Ovary (tissue), 3 donors: ENCODE measurements around the gene KIF4A.

Experiments used
- CTCF ChIP-seq, 3 donors: fragments of 450-650 bp in 2 of 3; fragments of 200-600 bp in 1 of 3; IDR thresholded peaks; one replicate each; pipeline versions ENCODE4 v1.5.1 to v1.8.0; 2016 to 2022; ENCODE audit warnings: antibody characterized with exemption in 3 of 3, mild to moderate bottlenecking in 1 of 3
- POLR2A ChIP-seq: fragments of 450-650 bp; IDR thresholded peaks from one replicate; pipeline ENCODE4 v1.6.1; 2017; ENCODE audit warnings: antibody characterized with exemption, mild to moderate bottlenecking, moderate library complexity
- donor health status: DM: no; HTN: no; CAD: no.

GRCh38 chrX:70461026-70461425, 171.1 kb downstream of the KIF4A start:
- TF ChIP-seq CTCF (IDR thresholded peaks at IDR 0.05), result no peak
- TF ChIP-seq POLR2A, result no peak
